ENCODE data around the gene SLC22A5.

SLC22A5 gene

DNA sequence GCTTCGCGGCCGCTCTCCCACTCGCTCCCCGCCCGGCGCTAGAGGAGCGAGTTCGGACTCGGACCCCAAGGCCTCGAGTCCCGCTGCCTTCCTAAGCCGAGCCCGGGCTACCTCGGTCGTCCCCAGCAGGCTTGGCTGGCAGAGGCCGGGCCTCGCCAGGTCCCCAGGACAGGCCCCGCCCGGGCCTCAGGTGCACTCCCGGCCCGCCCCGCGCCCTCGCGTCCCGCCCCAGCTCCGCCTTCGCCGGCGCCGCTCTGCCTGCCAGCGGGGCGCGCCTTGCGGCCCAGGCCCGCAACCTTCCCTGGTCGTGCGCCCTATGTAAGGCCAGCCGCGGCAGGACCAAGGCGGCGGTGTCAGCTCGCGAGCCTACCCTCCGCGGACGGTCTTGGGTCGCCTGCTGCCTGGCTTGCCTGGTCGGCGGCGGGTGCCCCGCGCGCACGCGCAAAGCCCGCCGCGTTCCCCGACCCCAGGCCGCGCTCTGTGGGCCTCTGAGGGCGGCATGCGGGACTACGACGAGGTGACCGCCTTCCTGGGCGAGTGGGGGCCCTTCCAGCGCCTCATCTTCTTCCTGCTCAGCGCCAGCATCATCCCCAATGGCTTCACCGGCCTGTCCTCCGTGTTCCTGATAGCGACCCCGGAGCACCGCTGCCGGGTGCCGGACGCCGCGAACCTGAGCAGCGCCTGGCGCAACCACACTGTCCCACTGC, at the start of gene SLC22A5:
SLC22A5 (plus strand) TSS at position 237 of the 707 bp plus-strand sequence; CDS start at position 500, 263 bp downstream.
- peak; percentile 48 to 76 (median 50) for DNase-seq (ENCODE audit: low read depth in 3 of 3)

DNA sequence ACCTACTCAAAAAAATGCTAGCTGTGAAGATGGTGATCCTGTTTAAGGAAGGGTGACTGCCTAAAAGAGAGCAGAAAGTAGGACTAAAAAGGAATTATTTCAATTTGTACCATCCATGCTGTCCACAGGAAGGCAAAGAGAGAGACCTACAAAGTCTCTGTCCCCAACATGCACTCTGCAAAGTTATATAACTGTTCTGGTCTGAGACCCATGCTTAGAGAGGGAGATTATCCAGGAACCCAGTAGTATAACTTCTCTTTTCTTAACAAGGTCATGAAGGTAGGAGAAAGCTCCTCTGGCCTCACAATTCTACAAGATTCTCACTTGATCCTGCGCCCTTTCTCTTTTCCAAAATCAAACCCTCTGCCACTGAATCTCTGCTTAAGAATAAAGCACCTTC, 49.5 kb upstream of the SLC22A5 start:
- no peak for DNase-seq (ENCODE audit: low read depth in 3 of 3)

DNA sequence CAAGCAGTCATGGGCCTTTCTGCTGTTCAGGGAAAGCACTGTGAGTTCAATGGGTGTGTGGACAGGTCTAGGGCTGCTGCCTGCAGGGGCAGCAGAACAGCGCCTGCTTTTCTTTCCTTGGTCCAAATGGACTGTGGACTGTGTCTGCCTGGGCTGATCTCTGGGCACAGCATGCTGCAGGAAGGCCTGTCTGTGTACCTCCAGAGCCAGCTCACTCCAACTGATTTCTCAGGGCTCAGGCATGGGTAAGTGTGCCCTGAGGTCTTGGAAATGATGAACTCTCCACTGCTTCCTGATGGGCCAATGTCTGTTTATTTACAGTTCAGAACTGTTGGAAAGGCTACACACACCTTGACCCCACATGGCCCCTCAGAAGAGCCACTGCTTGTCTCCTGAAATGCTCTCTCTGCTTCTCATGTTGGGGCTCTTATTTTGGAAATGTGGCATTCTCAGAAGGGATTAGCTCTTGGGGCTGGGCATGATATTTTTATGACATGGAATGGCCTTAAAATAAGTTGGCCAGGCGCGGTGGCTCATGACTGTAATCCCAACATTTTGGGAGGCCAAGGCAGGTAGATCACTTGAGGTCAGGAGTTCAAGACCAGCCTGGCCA, 48.3 kb upstream of the SLC22A5 start:
- DNase-seq (ENCODE audit: low read depth in 3 of 3) = no peak

DNA sequence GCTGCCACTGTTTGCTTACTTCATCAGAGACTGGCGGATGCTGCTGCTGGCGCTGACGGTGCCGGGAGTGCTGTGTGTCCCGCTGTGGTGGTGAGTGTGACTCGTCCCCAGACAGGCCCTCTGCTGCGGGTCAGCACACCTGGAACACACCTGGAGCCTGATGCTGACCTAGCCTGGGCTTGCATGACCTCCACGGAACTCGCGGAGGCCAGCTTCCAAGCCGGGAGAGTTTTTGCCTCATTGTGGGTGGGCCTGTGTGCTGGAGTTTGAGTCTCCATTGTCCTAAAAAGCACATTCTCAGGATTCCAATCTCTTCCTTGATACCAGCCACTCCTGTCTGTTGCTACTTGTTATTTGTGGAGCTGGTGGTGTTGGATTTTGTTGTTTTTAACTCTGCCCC, 47.2 kb upstream of the SLC22A5 start:
- DNase-seq (ENCODE audit: low read depth in 3 of 3) = no peak

DNA sequence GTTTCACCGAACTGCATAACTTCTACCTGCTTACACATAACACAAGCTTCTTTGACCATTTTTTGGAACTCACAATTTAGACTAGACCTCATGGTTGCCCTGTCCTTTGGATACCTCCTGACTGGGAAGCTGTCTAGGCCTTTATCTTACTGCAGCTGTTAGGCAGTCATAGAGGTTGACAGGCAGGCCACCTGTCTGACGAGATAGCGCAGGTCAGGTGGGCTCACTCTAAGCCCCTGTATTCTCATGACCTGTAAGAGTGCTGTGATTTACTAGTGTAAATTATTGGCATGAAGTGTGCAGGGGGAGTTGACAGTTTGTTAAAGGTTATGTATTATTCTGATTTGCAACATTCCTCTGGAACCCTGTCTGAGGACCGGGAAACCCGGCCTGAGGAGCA, 46.3 kb upstream of the SLC22A5 start:
- no peak for DNase-seq (ENCODE audit: low read depth in 3 of 3)

DNA sequence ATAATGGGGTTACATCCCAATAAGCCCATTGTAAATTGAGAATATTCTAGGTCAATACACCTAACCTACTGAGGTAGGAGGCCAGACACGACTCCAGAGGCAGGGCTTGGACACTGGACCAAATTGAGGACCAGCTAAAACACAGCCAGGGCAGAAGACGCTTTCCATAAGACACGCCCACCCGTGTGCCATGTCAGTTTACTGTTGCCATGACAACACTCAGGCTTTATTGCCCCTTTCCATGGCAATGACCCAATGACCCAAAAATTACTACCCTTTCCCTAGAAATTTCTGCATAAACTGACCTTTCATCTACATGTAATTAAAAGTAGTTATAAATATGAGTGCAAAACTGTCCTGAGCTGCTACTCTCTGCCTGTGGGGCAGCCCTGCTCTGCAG, 43.8 kb upstream of the SLC22A5 start:
- DNase-seq (ENCODE audit: low read depth in 3 of 3) = no peak

DNA sequence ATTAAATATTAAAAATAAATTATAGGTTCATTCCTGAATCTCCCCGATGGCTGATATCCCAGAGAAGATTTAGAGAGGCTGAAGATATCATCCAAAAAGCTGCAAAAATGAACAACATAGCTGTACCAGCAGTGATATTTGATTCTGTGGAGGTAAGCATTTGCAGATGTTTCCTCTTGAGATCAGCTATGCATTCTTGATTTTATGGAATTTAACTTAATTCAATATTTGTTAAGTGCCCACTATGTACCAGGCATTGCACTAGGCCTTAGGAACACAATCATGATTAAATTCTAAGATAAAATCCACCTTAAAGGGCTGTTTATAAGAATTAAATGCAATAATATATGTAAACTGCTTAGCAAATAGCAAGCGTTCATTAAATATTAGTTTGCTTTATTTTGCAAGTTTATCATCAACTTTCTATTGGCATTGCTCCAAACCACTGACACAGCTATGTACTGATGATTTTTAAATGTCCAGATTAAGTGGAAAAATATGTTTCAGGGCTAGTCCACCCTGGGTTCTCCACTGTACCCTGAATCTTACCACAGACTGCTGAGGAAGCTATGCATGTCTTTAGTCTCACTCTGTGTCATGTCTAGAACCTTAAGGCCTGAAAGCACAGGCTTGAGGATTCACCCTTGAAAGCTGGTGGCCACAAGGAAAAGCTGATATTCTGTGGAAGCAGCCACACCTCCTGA, 42.1 kb upstream of the SLC22A5 start:
- no peak for DNase-seq (ENCODE audit: low read depth in 3 of 3)

DNA sequence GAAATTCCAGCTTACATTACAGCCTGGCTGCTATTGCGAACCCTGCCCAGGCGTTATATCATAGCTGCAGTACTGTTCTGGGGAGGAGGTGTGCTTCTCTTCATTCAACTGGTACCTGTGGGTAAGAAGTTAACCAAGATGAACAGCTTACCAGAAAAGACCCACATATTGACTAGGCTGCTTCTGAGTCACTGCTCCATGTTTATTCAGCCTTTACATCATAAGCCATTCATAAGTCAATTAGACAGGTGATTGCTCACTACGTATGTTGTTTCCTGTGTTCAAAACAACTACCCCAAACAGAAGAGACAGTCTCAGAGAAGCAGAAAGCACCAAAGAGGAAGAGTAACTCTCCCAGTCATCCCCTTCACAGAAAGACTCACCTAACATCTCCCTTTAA, 34.7 kb upstream of the SLC22A5 start:
- DNase-seq (ENCODE audit: low read depth in 3 of 3) = no peak

DNA sequence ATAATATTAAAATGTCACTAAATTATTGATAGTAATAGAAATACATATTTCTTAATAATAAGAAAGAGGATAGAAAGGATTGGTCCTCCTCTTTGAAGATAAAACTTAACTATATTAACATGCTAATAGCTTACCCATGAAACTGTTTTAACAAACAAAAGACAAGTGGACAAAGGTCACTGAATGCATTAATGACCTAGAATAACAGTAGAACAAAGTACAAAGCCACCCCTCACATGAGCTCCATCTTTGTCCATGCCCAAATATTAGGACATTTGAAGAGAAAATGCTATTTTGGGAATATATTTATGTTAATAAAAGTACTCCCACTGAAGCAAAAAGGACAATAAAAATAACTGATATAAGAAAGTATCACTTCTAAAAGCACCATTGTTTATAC, 34.1 kb upstream of the SLC22A5 start:
- no peak for DNase-seq (ENCODE audit: low read depth in 3 of 3)

DNA sequence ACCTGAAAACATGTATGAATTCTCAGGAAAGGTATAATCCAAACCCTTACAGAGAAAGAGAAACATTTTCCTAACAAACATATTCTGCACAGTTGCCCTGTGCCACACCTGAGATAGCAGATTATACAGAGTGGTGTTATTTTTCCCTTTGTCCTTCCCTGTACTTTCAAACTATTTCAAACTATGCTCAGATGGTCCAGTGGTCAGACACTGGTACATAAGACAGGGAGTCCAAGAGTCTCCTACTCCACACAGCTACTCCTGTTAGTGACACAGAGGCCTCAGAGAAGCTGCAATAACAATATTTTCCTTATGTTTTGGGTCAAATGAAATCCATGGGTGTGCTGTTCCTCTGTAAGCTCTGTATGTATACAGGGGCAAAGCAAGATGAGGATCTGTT, 30.0 kb upstream of the SLC22A5 start:
- no peak for DNase-seq (ENCODE audit: low read depth in 3 of 3)

DNA sequence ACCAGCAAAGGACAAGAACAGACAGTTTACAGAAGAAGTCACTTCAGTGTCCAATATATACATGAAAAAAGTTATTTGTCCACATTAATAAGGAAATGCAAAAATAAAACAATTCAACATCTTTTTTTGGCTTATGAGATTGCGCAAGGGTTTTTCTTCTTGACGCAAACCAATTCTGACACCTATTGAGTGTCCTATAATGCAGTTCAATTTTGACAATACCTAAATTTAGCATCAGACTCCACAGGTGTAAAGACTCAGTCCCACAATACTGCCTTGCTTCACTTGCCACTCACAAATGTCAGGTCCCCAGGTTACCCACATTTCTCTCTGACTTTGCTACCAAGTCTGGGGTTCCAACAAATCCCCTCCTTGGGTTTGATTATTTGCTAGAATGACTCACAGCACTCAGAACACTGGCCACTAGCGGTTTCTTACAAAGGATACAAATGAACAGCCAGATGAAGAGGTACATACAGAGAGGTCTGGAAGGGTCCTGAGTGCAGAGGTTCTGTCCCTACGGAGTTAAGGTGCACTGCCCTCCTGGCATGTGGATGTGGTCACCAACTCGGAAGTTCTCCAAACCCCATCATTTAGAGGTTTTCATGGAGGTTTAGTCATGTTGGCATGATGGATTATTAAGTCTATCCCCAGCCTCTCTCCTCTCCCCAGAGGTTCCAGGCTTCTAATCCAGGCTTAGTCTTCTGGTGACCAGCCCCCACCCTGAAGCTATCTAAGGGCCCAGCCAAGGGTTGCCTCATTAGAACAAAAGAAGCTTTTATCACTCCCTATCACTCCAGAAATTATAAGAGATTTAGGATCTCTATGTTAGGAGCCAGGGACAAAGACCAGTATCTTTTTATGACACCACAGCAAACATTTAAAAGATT, 27.0 kb upstream of the SLC22A5 start:
- no peak for DNase-seq (ENCODE audit: low read depth in 3 of 3)

DNA sequence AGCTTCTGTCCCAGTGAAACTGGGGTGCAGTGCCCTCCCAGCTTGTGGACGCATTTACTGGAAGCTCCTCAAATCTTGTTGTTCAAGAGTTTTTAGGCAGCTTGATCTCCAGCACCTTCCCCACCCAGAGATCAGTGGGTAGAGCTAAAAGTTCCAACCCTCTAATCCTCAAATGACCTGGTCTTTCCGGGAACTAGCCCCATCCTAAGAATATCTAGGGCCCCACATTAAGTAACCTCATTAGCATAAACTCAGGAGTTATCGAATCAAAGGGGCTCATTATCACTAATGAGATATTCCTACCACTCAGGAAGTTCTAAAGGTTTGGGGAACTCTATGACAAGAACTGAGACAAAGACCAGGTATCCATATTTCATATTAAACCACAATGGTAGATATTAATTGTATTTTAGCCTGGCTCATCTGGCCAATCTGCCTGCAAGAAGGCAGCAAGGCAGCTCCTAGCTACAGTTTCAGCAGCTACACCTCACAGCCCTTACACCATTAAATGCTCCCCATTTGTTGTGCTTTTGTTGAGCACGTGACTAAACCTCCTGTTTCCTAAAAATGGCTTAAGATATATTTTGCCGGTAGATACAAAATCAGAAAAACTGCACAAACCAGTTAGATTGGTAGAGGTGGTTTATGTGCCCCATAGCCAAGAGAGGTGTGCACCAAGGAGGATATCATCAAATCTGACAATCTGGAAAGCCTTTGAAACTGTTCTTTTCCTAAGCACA, 24.6 kb upstream of the SLC22A5 start:
- DNase-seq (ENCODE audit: low read depth in 3 of 3) = no peak

DNA sequence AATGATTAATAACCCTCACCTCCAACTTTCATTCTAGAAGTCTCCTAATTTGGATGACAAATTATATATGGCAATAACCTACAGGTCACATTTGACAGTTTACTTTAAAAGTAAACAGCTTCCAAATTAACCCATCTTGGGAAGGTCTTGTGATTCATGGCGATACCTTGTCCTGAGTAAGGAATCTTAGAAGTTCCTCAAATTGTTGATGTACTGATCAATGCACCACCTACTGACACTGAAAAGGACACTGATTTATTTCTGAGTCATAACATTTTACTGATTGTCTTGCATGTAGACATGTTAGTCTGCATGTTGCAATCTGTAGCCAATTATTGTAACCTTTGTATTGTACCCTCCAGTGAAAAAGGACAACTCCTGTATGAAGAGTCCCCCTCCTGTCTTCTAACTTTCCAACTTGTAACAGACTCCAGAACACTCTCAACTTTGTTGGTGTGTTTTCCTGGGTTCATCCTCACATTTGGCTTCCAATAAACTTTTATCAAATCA, 16.0 kb upstream of the SLC22A5 start:
- DNase-seq (ENCODE audit: low read depth in 3 of 3) = no peak

DNA sequence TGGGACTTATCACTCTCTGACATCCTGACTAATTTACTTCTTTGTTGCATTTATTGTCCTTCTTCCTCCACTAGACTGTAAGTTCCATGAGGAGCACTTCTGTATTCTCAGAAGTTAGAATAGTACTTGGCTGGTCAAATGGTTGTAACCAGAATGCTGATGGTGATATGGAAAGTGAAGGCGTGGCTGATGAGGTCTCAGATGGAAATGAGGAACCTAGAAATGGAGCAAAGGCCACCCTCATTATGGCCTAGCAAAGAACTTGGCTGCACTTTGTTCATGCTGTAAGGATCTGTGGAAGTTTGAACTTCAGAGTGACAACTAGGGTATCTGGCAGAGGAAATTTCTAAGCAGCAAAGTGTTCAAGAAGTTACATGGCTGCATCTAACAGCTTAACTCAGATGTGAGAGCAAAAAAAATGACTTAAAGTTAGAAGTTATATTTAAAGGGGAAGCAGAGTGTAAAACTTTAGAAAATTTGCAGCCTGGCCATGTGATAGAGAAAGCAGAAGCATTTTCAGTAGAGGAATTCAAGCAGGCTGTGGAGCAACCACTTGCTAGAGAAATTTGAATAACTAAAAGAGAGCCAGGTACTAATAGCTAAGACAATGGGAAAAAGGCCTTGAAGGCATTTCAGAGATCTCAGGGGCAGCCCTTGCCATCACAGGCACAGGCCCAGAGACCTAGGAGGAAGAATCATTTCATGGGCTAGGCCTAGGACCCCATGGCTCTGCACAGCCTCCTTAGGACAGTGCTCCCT, 14.9 kb upstream of the SLC22A5 start:
- DNase-seq (ENCODE audit: low read depth in 3 of 3) = no peak

DNA sequence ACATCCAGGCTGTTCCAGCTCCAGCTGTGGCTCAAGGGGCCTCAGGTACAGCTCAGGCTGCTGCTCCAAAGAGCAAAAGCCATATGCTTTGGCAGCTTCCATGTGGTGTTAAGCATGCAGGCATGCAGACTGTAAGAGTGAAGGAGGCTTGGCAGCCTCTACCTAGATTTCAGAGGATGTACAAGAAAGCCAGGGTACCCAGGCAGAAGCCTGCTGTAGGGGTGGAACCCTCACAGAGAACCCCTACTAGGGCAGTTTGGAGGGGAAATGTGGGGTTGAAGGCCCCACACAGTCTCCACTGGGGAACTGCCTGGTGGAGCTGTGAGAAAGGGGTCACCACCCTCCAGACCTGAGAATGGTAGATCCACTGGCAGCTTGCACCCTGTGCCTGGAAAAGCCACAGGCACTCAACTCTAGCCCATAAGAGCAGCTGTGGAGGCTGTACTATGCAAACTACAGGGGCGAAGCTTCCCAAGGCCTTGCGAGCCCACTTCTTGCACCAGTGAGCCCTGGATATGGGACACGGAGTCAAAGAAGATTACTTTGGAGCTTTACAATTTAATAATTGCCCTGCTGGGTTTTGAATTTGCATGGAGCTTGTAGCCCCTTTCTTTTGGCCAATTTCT, 14.3 kb upstream of the SLC22A5 start:
- DNase-seq (ENCODE audit: low read depth in 3 of 3) = no peak

DNA sequence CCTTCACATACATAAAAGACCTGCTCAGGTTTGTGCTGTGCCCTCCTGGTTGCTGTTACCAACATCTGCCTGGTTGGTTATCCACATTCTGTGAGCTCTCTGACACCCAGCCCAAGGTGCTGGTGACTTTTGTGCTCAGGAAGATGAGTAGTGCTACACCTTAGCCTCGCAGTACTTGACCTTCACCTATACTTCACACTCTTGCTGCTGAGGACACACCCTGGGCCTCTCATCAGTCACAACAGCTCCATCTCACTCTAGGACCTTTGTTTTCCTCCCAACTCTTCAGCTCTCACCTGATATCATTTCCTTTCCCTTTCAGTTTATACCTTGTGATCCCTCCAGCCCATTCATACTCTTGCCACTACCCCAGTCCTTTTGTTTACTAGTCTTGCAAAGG, 10.7 kb upstream of the SLC22A5 start:
- no peak for DNase-seq (ENCODE audit: low read depth in 3 of 3)

DNA sequence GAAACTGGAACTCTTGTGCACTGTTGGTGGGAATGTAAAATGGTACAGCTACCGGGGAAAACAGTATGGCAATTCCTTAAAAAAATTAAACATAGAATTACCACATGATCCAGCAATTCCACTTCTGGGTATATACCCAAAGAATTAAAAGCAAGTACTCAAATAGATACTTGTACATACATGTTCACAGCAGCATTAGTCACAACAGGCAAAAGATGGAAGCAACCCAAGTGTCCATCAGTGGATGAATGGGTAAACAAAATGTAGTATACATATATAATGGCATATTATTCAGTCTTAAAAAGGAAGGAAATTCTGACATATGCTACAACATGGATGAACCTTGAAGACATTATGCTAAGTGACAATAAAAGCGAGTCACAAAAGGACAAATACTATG, 7.4 kb upstream of the SLC22A5 start:
- no peak for DNase-seq (ENCODE audit: low read depth in 3 of 3)

DNA sequence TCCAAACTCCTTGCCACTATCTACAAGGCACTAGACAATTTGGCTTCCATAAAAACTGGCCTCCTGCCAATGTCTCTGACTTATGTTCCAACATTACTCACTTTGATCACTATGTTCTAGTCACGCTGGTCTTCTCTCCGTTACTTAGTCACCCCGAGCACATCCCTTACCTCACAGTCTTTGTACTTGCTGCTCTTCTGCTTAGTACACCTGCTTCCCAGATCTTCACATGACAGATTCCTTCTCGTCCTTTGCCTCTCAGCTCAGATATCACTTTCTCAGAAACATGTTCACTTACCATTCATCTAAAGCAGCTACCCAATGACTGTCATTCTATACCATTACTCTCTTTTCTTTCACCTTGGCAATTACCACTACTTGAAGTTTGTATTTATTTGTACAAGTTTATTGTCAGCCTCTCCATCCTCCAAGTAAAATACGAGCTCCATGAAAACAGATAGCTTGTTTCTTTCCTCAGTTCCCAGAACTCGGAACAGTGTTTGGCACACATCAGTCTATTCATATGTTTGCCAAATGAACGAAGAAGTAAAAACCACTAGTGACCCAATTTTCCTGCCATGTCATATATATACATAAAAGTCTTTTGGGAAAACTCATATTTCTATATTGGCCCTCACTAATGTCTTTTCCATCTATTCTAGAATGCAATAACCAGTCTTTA, 5.9 kb upstream of the SLC22A5 start:
- no peak for DNase-seq (ENCODE audit: low read depth in 3 of 3)

DNA sequence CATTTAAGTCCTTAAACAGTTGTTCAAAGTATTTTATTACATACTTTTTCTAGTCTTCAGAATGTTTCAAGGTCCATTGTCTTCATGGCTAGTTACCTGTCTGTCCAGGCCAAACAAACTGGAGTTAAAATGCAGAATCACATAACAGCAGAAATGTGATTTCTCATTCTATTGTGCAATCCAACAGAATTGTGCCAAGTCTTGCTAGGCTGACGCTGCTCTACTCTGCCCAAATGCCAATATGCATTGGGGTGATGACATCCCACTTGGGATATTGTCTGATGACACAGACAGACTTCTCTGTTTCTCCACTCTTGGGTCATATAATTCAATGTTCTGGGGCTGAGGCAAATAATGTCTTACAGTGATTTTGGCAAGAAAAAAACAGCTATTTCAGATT, 5.2 kb upstream of the SLC22A5 start:
- DNase-seq (ENCODE audit: low read depth in 3 of 3) = no peak

All from stimulated activated CD4-positive, alpha-beta T cell treated with anti-CD3 and anti-CD28 coated beads, TNF-alpha, amount 100 ng/mL, for 24 hours (primary cell).